Anterior cingulate cortex (tissue), 58 donors: ENCODE data around the gene CDYL2.
"Not testable (repeated sequence)": the region's sequence is repeated elsewhere in the genome, so short reads cannot be mapped to it uniquely, and the experiment has no call there.

ENCODE experiments used
- DNase-seq, 58 donors: peaks; one replicate each; lab custom pipeline; 2025; lab: John Stamatoyannopoulos, UW

The CDYL2 gene

GRCh38 chr16:80751167-80751566 lies 53.2 kb downstream of the CDYL2 start:
- DNase-seq, result peak in 3 of 58 donors; percentile 2 to 30 (median 11)

DNA sequence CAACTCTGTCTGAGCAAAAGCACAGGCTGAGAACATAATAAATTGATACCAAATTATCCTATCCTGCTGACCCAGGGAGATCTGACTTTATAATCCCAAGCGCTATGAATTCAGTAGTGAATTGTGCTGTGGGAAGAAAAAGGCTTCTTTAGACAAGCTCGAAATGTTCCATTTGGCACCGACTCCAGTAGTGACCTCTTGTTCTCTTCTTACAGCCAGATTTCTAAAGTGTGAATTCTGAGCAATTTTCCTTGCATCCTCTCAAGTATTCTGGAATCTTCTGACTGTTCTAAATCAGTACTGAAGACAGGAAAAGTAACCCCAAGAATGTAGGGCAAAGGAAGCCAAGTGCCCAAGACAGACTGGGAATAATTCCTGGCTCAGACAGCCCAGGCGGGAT lies 58.2 kb downstream of the CDYL2 start:
- peak in 1 of 58 donors; percentile 35 for DNase-seq

- no peak for DNase-seq
Measured at GRCh38 chr16:80744856-80745255, 59.5 kb downstream of the CDYL2 start.

DNA sequence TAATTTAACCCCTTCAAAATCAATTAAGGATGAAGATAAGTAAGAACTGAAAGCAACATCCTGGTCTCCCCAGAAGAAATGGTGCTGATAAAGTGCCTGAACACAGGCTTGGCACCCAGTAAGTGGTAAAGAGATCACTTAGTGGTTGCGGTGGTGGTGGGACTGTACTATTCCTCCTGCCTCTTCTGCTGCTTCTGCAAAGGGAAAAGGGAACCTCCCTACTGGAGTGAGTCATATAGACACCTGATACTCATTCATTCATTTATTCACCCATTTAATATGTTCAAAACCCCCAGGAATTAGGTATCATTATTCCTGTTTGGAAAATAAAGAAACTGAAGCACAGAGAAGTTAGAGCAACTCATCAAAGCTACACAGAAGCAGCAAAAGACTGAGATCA lies 60.6 kb downstream of the CDYL2 start:
- DNase-seq, result no peak

GRCh38 chr16:80743273-80743672 lies 61.1 kb downstream of the CDYL2 start:
- no peak for DNase-seq

- no peak for DNase-seq
Measured at GRCh38 chr16:80742331-80742730, 62.1 kb downstream of the CDYL2 start.

DNA sequence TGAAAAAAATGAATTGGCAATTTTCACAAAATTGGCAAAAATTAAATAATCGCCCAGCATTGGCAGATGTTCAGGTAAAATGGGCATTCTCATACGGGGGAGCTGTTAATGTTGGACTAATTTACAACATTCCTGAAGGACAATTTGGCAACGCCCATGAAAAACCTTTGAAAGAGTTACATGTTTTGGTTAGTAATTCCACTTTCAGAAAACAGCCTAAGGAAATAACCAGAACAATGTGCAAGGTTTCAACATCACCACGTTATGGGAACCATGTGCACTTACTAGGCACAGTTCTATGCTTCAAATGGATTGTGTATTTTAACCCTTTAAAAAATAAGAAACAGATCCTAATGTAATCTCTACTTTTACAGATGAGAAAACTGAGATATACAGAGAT lies 62.7 kb downstream of the CDYL2 start:
- no peak for DNase-seq

DNA sequence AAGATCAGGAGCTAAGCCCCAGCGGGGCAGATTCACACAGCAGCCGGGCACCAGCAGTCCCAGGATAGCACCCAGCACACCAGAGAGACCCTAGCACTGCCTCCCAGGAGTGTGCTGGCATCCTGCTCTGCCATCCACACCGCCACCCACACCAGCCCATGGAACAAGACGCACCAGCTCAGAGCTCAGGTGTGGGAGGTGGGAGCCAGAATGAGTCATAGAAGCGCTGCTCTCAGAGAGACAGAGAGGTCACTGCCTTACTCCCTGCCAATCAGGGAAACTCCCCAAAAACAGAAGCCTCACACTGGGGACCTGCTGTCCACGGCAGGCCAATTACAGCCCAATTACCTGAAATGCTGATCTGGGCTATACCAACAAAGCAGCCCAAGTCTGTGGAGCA lies 64.9 kb downstream of the CDYL2 start:
- peak in 16 of 58 donors; percentile 4 to 65 (median 28) for DNase-seq

GRCh38 chr16:80738521-80738920 lies 65.9 kb downstream of the CDYL2 start:
- DNase-seq, result no peak

GRCh38 chr16:80735846-80736245 lies 68.6 kb downstream of the CDYL2 start:
- no peak for DNase-seq

- DNase-seq, result no peak
Measured at GRCh38 chr16:80733407-80733806, 71.0 kb downstream of the CDYL2 start.

DNA sequence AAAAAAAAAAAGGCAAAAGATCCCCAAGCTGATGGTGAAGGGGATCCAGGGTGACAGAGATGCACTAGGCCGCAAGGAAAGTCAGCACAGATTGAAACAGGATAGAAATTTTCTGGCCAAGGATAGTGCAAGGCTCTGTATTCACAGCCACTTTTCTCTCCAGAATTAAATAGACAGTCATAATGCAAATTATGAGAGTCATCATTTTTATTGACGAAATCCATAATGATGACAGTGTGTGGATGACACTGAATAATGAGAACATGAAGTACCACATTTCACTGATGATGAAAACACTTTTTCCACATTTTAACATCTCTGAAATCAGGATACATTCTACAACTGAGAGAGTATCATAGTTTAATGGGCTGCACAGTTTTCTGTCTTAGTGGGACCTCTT lies 72.5 kb downstream of the CDYL2 start:
- DNase-seq, result no peak

GRCh38 chr16:80727066-80727763 lies 77.2 kb downstream of the CDYL2 start:
- DNase-seq, result not testable (repeated sequence)

GRCh38 chr16:80725566-80726162 lies 78.7 kb downstream of the CDYL2 start:
- peak in 1 of 58 donors; percentile 8 for DNase-seq

- DNase-seq, result no peak
Measured at GRCh38 chr16:80723981-80724380, 80.4 kb downstream of the CDYL2 start.

GRCh38 chr16:80723091-80723490 lies 81.3 kb downstream of the CDYL2 start:
- no peak for DNase-seq

DNA sequence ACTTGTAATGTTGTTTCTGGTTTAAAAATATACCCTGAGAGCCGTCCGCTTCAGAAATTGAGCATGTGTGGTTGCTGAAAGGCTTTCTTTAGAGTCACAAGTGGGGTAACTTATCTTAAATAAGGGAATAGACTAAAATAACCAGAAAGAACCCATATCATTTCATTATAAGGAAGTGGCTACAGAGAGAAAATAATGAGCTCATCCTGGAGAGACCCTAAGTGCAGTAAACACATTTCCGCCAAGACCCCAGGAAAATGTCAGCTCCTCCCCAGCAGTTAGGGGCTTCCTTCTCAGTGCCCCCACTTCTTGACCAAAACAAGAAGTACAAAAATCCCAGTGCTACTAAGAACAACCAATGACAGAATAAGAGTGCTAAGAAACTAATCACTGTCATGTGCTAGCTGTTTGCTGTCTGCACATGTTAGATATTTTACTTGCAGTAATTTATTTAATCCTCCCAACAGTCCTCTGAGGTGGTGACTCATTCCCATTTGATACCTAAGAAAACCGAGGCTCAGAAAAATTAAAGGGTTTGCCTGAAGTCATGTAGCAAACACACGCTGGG lies 83.5 kb downstream of the CDYL2 start:
- no peak for DNase-seq

DNA sequence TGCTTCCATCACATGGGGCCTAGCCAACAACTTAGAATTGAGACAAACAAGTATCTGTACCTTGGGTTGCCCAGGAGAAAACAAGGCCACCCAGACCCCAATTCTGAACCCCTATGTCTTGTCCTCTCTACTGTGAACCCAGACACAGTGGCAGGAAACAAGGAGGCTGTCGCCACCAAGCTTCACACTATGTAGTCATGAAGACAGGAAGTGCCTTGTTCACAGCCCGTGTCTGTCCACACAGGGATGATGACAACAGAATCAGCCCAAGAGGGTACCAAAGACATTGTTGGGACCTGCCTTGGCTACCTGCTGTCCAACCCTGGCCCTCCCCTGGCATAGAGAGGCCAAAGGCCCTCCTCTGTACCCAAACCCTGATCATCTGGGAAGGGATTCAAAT lies 84.8 kb downstream of the CDYL2 start:
- no peak for DNase-seq

DNA sequence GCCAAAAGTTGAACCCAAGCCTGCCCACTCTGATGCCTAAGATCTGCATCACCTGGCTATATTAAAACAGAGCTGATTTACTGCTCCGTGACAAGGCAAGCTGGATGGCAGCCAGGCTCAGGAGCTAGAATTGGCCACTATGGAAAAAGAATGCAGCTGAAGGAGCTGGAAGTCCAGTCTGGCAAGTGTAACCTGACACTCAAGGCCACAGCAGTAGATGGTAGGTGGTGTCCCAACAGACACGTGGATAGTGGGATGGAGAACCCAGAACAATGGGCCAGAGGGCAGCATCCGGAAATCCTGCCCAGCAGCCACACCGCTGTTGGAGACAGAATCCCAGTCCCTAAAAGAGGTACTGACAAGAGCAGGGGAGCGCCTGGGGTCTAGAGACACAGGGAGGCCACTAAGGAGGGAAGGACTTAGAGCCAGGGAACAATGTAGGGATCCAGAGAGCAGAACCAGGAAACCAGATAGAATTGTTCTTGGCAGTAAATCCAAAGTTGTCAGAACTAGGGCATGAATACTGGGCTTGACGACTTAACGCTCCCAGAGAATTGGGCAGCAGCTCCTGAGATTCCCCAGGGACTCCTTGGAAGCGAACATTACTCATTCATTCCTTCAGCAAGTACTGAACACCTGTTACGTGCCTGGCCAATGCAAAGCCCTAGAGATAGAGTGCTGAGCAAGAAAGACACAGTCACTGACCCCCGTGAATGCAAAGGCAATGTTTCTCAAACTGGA lies 85.7 kb downstream of the CDYL2 start:
- peak in 1 of 58 donors; percentile 1 for DNase-seq

- no peak for DNase-seq
Measured at GRCh38 chr16:80717611-80718010, 86.8 kb downstream of the CDYL2 start.

- DNase-seq, result no peak
Measured at GRCh38 chr16:80716564-80717139, 87.7 kb downstream of the CDYL2 start.
